GM19193 (cell line): ENCODE measurements around the gene COA7.

Experiments used
- POLR2A ChIP-seq: IDR thresholded peaks from 4 replicates; pipeline ENCODE4 v1.6.1; 2011; ENCODE audit not compliant: insufficient read depth, insufficient read length; ENCODE audit errors: extremely low read depth

The COA7 gene

DNA sequence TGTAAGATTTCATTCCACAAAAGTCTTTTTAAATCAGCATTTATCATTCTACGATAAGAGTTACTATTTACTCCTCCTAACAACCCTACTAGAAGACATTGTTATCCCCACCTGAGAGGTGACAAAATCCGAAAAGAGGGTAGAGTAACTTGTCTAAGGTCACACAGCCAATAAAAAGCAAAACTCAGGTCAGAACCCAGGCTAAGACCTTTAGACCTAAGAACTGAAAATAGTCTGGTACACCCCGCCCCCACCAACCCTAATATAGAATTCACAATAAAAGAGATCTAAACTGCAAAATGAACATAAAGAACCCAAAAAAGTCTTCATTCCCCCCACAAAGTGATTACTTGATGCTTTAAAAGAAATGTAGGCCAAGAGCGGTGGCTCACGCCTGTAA is 18.6 kb downstream of the COA7 start:
- no peak for TF ChIP-seq POLR2A

DNA sequence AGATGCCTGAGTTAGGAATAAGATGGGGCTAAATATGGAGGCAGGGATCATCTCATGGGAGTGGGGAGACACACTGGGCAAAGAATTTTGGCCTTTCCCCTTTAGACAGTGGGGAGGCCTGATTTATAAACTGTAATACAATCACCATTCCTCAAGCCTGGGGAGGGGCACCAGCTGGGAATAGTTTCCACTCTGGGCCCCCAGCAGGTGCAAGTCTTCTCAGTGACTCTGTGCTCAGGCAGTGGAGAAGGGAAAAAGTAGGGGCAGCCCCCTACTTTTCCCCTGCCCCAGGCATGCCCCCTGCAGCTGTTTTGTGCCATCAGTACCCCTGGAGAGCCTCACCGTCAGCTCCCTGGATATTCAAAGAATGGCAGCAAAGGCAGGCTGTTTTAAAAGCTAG is 19.1 kb downstream of the COA7 start:
- no peak for TF ChIP-seq POLR2A

DNA sequence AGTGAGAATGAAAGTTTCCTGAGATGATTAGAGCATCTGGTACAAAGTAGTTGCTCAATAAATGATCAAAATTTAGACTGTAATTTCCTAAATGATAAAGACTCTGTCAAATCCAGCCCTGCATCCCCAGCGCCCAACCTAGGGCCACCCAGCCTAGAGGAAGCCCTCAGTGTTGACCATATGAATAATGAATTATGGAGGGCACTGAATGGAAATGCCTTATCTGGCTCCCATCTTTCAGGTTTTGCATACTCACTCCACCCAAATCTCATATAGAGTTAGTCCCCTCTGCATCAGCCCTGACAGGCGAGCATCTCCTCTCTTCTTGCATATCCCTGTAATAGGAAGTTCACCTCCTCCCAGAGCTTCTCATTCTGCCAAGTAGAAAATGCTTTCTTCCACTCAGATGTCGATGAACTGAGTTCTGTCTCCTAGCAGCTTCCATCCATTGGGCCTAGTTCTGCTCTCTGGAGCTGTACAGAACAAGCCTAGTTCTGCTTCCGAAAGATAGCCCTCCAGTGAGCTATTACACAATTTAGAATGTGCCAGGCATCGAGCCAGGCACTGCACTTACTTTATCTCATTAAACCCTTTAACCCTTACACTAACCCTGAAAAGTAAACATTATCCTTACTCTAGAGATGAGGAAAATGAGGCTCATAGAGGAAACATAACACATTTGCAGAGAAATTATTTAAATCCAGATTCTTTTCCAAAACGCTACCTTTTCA is 20.9 kb downstream of the COA7 start:
- no peak for TF ChIP-seq POLR2A

DNA sequence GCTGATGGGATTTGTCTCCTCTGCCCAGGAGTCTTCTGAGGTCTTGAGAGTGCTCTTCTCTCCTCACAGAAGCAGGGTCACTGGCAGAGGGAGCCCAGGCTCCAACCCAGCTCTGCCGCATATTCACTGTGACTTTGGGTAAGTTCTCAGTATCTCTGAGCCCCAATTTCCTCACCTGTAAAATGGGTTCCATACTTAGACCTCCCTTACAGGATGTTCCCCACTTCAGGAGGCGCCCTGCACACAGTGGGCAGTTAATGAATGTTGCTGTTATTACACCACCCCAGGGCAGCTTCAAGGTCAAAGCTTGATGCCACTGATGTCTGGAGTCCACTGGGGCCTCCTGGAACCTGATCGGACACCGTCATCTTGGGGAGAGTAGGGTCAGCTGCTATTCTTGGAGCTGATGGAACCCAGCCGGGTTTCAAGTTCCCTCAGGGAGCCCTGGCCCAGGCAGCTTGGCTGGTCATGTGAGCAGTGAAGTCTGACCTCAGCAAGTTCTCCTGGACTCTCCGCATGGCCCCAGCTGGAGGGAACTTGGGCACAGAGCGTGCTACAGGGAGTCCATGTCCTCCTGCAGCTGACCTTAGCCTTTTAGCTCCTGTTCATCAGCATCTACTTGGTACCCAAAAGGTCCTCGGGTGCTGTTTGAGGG is 21.8 kb downstream of the COA7 start:
- no peak for TF ChIP-seq POLR2A

DNA sequence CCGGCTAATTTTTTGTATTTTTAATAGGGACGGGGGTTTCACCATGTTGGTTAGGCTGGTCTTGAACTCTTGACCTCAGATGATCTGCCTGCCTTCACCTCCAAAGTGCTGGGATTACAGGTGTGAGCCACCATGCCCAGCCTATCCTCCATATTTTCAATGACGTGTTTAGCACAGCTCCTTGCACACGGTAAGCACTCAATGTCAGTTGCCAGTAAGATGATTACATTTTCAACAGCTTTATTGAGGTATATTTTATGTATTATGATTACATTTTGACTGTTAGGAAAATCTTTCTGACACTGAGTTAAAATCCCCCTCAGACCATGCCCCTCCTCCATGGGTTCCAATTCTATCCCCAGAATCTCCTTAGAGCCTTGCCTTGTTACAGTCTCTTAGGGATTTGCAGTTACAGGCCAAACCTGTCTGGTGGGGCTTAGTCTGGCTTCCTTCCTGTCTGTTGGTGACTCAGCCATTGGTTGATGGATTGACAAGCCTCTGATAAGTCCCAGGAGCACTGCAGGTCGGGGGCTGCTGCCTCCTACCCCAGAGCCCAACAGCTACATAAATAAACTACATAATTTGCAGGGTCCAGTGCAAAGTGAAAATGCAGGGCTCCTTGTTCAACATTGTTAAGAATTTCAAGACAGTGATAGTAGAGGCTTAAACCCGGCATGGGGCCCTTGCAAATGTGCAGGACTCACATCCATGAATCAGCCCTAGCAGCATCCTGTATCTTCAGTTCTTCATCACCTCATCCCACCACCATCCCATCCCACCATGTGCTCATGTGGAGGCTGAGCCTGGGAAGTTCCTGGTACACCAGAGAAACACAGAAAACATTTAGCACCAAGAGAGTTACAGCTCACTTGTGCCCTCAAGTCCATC is 23.4 kb downstream of the COA7 start:
- no peak for TF ChIP-seq POLR2A

DNA sequence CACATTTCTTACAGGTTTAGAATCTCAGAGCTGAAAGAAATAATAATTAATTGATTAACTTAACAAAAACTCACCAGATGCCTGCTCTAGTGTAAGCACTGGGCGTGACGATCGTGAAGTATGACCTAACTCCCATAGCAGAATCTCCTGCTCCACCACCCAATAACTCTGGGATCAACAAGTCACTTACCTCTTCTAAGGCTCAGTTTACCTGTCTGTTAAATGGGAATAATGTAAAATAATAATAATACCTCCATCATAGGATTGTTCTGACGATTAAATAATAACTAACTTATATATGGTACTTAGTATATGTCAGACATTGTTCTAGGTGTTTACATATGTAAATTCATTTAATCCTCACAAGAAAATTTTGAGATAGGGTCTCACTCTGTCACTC is 24.6 kb downstream of the COA7 start:
- TF ChIP-seq POLR2A, result no peak

DNA sequence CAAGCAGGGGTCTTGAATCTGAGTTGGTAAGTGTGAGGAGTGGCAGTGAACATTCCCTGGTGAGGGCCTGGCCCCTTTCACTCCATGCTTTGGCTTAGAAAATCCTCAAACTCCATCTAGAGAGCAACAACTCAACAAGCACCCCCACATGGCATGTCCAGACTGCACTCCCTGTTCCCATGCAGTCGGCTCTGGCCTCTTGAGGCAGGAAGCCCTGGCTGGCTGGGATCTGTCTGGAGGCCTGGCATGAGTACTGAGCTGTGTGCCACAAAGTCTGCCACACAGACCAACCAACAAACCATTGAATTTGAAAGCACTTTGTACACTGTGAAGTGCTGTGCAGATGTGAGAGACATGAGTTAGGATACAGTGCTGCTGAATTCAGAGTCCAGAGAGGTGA is 25.2 kb downstream of the COA7 start:
- no peak for TF ChIP-seq POLR2A

DNA sequence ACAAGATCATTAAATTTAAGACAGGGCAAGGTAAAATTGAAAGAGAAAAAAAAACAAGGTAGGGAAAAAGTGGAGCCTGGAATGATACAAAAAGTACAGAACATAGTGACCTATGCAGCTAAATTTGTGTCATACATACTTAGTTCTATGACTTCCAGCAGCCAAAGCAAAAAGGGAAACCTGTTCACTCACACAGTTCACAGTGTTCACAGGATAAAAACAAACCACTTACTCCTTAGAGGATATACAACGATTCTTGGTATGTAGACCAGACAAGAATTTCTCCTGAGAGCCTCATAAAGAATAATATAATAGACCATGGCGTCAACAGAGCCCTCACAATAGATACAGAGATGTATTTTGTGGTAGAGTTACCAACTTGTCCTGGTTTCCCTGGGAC is 27.5 kb downstream of the COA7 start:
- no peak for TF ChIP-seq POLR2A

DNA sequence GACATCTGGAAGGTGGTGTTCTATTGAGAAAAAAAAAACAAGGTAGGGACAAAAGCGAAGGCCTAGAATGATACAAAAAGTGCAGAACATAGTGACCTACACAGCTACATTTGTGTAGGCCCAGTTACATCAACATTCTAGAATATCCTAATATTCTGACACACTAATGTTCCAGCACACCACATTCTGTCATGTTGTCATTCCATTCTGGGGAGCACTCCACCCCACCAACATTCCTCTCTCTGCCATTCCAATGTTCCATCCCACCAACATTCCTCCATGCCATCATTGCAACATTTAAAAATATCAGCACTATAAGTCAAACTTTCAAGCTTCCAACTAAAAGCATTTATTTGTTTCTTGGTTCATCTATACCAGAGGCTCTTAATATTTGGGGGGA is 28.5 kb downstream of the COA7 start:
- no peak for TF ChIP-seq POLR2A

DNA sequence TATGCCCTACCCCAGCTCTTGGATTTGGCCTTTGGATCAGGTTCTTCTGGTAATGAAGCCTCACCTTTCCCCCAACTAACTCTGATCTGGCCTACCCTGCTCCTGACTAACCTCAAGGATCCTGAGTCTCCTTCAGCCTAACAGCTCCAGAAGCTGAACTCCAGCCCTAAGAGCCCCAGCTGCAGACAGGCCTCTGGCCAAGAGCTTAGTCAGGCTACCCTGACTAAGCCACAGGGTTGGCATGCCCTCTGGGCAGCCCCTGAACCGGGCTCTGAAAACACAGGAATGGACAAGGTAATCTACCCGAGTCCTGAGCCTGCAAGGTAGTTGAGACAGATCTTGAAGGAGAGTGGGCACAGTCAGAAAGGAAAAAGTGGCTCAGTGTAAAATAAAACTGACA is 29.4 kb downstream of the COA7 start:
- no peak for TF ChIP-seq POLR2A

DNA sequence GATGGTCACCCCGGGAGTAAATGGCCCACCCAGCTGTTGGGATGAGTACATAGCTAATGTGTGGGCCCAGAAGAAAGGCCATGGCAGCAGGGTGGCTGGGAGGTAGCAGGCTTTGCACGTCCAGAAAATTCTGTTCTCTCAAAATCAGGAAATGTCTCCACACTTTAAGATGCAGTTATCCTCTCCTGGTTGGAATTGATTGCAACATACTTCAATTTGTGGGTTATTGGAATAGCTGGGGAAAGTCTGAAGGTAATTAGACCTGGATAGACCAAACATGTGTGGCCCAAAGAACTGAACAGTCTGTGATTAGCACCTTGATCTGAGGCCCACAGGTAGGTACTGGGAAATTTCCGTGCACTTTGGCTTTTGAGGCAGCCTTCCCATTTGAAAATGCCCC is 30.2 kb downstream of the COA7 start:
- no peak for TF ChIP-seq POLR2A

DNA sequence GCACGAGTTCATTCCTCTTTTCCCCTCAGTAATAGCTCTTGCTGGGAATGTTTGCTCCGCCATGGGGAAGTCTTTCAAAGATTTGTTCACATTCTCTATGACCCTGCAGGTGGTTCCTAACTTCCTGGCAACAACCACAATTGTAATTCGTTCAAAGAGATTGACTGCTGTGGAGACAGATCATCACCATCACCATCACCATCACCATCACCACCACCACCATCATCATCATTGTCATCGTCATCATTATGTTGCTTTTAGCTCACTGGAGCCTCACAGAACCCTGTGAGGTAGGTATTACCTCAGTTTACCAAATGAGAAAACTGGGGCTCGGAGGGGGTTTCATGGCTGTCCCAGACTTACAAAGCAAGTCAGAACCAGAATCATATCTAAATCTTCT is 30.9 kb downstream of the COA7 start:
- TF ChIP-seq POLR2A, result no peak

DNA sequence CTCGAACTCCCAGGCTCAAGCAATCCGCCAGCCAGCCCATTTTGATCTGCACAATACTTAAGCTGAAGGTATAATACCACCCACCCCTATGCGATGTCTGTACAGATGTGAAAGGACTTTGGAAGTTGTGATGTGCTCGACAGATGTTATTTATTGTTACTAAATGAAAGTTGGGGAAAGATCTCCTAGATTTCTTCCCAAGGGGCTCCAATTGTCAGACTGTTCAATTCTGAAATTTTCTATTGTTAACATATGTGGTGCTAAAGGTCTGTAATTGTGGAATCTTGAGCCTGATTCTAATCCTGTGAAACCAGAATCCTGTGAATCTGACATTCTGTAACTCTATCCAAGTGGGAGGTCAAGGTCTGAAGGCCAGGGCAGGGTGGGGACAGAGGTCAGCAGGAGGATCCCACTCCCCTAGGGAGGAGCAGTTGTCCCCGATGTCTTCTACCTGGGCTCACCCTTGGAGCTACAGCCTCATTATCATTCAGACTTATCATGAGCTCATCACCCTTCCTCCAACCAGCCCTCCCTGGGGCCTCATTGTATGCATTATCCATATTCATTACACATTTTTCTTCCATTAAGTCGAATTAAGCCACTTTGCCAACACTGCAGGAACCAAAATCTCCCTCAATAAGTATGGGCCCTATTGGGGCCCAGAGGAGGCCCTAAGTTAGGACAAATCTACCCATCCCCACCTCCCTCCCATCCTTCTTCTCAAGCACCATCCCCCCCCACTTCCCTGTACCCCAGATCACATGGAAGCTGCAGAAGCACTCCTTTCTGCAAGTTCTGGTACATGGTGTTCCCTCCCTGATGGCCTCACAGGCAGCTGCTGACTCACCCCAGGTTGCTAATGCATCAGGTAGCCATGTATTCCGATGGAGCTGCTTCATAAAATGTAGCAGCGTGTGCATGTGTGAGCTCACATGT is 32.9 kb downstream of the COA7 start:
- TF ChIP-seq POLR2A, result no peak

DNA sequence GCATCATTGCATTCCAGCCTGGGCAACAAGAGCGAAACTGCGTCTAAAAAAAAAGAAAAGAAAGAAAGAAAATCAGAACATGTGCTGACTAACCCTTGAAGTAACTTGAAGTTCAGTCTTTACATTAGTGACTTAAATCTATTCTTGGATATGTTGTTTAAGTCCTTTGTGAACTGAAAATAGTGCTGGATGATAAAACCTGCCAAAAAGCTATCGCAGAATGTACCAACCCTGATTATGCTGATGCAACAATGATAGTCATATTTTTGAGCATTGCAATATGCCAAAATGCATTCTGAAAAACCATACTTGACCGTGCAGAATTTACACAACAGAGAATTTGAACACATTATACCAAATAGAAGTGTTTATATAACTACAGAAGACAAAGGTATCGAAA is 34.4 kb downstream of the COA7 start:
- no peak for TF ChIP-seq POLR2A
